Esophagus squamous epithelium (tissue), 4 donors: ENCODE measurements around the gene GDI1.

Source experiments
- POLR2A ChIP-seq, 4 donors: fragments of 450-650 bp; IDR thresholded peaks; one replicate each; pipeline ENCODE4 v1.6.1; 2017; ENCODE audit warnings: antibody characterized with exemption in 4 of 4, mild to moderate bottlenecking in 4 of 4, moderate library complexity in 3 of 4
- TF ChIP-seq, protein P1 (sequence below), 6 experiments: fragments of 450-650 bp in 4 of 6; fragments of 200-600 bp in 2 of 6; sonication (generic) in 2 of 6; IDR thresholded peaks; one replicate each; pipeline ENCODE4 v1.5.1; 2016 to 2019; ENCODE audit warnings: antibody characterized with exemption in 6 of 6, mild to moderate bottlenecking in 4 of 6, moderate library complexity in 4 of 6

DNA sequence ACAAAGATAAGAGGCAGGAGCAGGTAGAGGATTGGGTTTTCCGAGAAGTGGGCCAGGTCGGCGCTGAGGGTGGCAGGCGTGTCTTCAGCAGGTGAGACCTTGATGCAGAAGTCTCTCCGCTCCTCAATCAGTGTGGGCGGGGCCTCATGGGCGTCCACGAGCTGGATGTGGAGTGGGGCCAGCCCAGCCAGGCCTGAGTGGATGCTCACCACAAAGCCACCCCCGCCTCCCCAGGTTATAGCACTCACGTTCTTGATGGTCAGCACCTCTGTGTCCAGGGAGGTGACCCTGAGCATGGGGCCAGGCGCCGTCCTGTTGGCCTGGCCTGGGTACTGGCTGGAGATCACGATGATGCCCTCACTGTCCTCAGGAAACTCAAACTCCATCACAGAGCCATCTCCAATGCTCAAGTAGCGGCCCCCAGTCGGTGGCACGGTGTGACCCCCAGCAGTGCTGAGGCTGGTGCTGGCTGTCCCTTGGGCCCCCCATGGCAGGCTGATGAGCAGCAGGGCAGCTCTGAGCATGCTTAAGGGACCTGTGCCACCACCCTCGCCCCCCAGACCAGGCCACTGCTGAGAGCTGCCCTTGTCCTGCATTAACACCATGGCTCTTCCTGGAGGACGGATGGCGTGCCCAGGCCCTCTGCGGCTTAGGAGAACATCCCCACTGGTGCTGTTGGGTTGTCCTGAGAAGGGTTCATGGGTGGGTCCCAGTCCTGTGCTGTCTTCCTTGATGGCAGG is 51.6 kb downstream of the GDI1 start:
- TF ChIP-seq POLR2A (IDR thresholded peaks at IDR 0.05) = no peak
- TF ChIP-seq, protein P1, sequence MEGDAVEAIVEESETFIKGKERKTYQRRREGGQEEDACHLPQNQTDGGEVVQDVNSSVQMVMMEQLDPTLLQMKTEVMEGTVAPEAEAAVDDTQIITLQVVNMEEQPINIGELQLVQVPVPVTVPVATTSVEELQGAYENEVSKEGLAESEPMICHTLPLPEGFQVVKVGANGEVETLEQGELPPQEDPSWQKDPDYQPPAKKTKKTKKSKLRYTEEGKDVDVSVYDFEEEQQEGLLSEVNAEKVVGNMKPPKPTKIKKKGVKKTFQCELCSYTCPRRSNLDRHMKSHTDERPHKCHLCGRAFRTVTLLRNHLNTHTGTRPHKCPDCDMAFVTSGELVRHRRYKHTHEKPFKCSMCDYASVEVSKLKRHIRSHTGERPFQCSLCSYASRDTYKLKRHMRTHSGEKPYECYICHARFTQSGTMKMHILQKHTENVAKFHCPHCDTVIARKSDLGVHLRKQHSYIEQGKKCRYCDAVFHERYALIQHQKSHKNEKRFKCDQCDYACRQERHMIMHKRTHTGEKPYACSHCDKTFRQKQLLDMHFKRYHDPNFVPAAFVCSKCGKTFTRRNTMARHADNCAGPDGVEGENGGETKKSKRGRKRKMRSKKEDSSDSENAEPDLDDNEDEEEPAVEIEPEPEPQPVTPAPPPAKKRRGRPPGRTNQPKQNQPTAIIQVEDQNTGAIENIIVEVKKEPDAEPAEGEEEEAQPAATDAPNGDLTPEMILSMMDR (IDR thresholded peaks at IDR 0.05) = no peak
